H1 (cell line): ENCODE measurements around the gene UROS. TPM values are rescaled to one million over a fixed set of nuclear protein-coding genes. Genes with fewer than 3 reads are reported as not detected.

ENCODE experiments used
- CTCF ChIA-PET: fragments of 300-600 bp; sonication (Branson Sonifier 250); formaldehyde crosslinking; loops from one replicate; lab custom pipeline; 2021; ENCODE audit not compliant: partially characterized antibody; lab: Charles Lee
- POLR2A ChIA-PET: fragments of 300-600 bp; sonication (Branson Sonifier 250); formaldehyde crosslinking; loops from one replicate; lab custom pipeline; 2021; ENCODE audit warnings: inconsistent platforms; ENCODE audit not compliant: partially characterized antibody; lab: Charles Lee
- DNase-seq, 2 experiments: peaks; one replicate each; pipeline versions ENCODE4 v3.0.0 to v3.0.0-alpha.2; 2010 to 2022; ENCODE audit warnings: low spot score in 2 of 2, low read depth in 1 of 2, mixed read lengths in 1 of 2
- FAIRE-seq: peaks from 2 replicates; lab custom pipeline; 2011; peaks lifted over from hg19 to GRCh38; lab: Jason Lieb, UNC
- H2AFZ ChIP-seq: 2 replicates; pipeline ENCODE4 v1.8.1; 2012; ENCODE audit warnings: low read length, inconsistent platforms
- H2AK5ac ChIP-seq: 2 replicates; pipeline ENCODE4 v1.6.1; 2013; ENCODE audit warnings: low read depth, low read length
- H2BK120ac ChIP-seq: replicated peaks from 2 replicates; pipeline ENCODE3; 2013; ENCODE audit warnings: low read depth, low read length, inconsistent platforms
- H2BK12ac ChIP-seq: 2 replicates; pipeline ENCODE4 v1.6.1; 2013; ENCODE audit warnings: low read depth, low read length
- H2BK15ac ChIP-seq: 2 replicates; pipeline ENCODE4 v1.6.1; 2013; ENCODE audit warnings: low read length
- H2BK20ac ChIP-seq: 2 replicates; pipeline ENCODE4 v1.6.1; 2013; ENCODE audit warnings: low read length
- H2BK5ac ChIP-seq: 2 replicates; pipeline ENCODE4 v1.6.1; 2013; ENCODE audit warnings: low read depth, low read length
- H3K14ac ChIP-seq: 2 replicates; pipeline ENCODE4 v1.6.1; 2013; ENCODE audit warnings: inconsistent platforms; ENCODE audit not compliant: insufficient read length
- H3K18ac ChIP-seq: 2 replicates; pipeline ENCODE4 v1.6.1; 2013; ENCODE audit warnings: low read length; ENCODE audit errors: extremely low read depth
- H3K23ac ChIP-seq: 2 replicates; pipeline ENCODE4 v1.6.1; 2013; ENCODE audit warnings: inconsistent platforms; ENCODE audit not compliant: insufficient read length
- H3K23me2 ChIP-seq: 2 replicates; pipeline ENCODE4 v1.6.1; 2013; ENCODE audit warnings: low read depth, low read length
- H3K27ac ChIP-seq: 2 replicates; pipeline ENCODE4 v1.6.1; 2011; ENCODE audit warnings: low read depth, low read length, inconsistent platforms
- H3K27me3 ChIP-seq, 4 experiments: replicated peaks in 1 of 4; 1 replicate in 1 of 4; 2 replicates in 3 of 4; pipeline versions ENCODE4 v1.6.1 to v1.8.1; 2011 to 2013; ENCODE audit warnings: low read length in 3 of 4, mild to moderate bottlenecking in 3 of 4, inconsistent platforms in 2 of 4, mixed read lengths in 2 of 4, moderate library complexity in 1 of 4; ENCODE audit not compliant: control insufficient read depth in 3 of 4, insufficient read depth in 3 of 4; ENCODE audit errors: extremely low read depth in 1 of 4
- H3K36me3 ChIP-seq, 4 experiments: 2 replicates each; pipeline versions ENCODE4 v1.6.1 to v1.8.1; 2011 to 2013; ENCODE audit warnings: mild to moderate bottlenecking in 4 of 4, low read length in 3 of 4, moderate library complexity in 2 of 4, control low read depth in 1 of 4, inconsistent platforms in 1 of 4; ENCODE audit not compliant: insufficient read depth in 4 of 4, control insufficient read depth in 2 of 4
- H3K4ac ChIP-seq: replicated peaks from 2 replicates; pipeline ENCODE3; 2013; ENCODE audit warnings: low read length, low read depth, mixed read lengths, inconsistent platforms; ENCODE audit not compliant: insufficient read length
- H3K4me1 ChIP-seq, 4 experiments: replicated peaks in 1 of 4; 1 replicate in 1 of 4; 2 replicates in 3 of 4; pipeline versions ENCODE4 v1.6.1 to v1.8.1; 2011 to 2013; ENCODE audit warnings: low read length in 3 of 4, inconsistent platforms in 2 of 4, mixed read lengths in 1 of 4; ENCODE audit not compliant: insufficient read depth in 4 of 4, control insufficient read depth in 3 of 4
- H3K4me2 ChIP-seq, 2 experiments: 2 replicates each; pipeline versions ENCODE4 v1.6.1 to v1.8.1; 2011 to 2013; ENCODE audit warnings: low read depth in 2 of 2, low read length in 2 of 2, control low read depth in 1 of 2, inconsistent platforms in 1 of 2, mild to moderate bottlenecking in 1 of 2; ENCODE audit not compliant: insufficient read depth in 1 of 2
- H3K4me3 ChIP-seq, 4 experiments: fragments of 200-600, 300-600 bp in 1 of 4; sonication (generic), shearing (Covaris generic), sonication (Bioruptor Twin) in 1 of 4; 2 replicates each; pipeline versions ENCODE4 v1.5.1 to v1.8.1; 2011 to 2016; ENCODE audit warnings: low read length in 4 of 4, low read depth in 3 of 4, control low read depth in 2 of 4, inconsistent platforms in 2 of 4, mild to moderate bottlenecking in 2 of 4, mixed read lengths in 1 of 4, moderate library complexity in 1 of 4; ENCODE audit not compliant: insufficient read depth in 2 of 4; ENCODE audit errors: extremely low read depth in 1 of 4
- H3K56ac ChIP-seq: replicated peaks from 2 replicates; pipeline ENCODE3; 2013; ENCODE audit warnings: low read depth, mild to moderate bottlenecking, mixed read lengths, low read length, inconsistent platforms; ENCODE audit not compliant: insufficient read length
- H3K79me1 ChIP-seq: 2 replicates; pipeline ENCODE4 v1.6.1; 2013; ENCODE audit warnings: low read depth, low read length, control low read depth
- H3K79me2 ChIP-seq, 2 experiments: 2 replicates each; pipeline versions ENCODE4 v1.6.1 to v1.8.1; 2012 to 2013; ENCODE audit warnings: low read length in 2 of 2, mild to moderate bottlenecking in 2 of 2, inconsistent platforms in 1 of 2; ENCODE audit not compliant: insufficient read depth in 2 of 2, control insufficient read depth in 1 of 2
- H3K9ac ChIP-seq, 4 experiments: replicated peaks in 1 of 4; 1 replicate in 1 of 4; 2 replicates in 3 of 4; pipeline versions ENCODE4 v1.6.1 to v1.8.1; 2011 to 2013; ENCODE audit warnings: low read depth in 3 of 4, low read length in 3 of 4, control low read depth in 2 of 4, mild to moderate bottlenecking in 2 of 4, moderate library complexity in 2 of 4, inconsistent platforms in 1 of 4; ENCODE audit errors: extremely low read depth in 1 of 4
- H3K9me3 ChIP-seq, 2 experiments: 2 replicates each; pipeline versions ENCODE4 v1.6.1 to v1.8.1; 2012 to 2013; ENCODE audit warnings: mild to moderate bottlenecking in 2 of 2, moderate library complexity in 2 of 2, control low read depth in 1 of 2, inconsistent platforms in 1 of 2, low read depth in 1 of 2, low read length in 1 of 2, mixed read lengths in 1 of 2; ENCODE audit not compliant: insufficient read depth in 2 of 2
- H4K20me1 ChIP-seq, 2 experiments: replicated peaks in 1 of 2; 2 replicates each; pipeline versions ENCODE3 to v1.8.1; 2011 to 2013; ENCODE audit warnings: inconsistent platforms in 2 of 2, low read length in 2 of 2, mild to moderate bottlenecking in 1 of 2; ENCODE audit not compliant: insufficient read depth in 2 of 2, control insufficient read depth in 1 of 2
- H4K5ac ChIP-seq: 2 replicates; pipeline ENCODE4 v1.6.1; 2013; ENCODE audit warnings: low read length, low read depth, mixed read lengths, inconsistent platforms; ENCODE audit not compliant: insufficient read length
- H4K8ac ChIP-seq: 2 replicates; pipeline ENCODE4 v1.8.0; 2013; ENCODE audit warnings: mild to moderate bottlenecking, moderate library complexity, low read length, inconsistent platforms; ENCODE audit not compliant: insufficient read depth; ENCODE audit errors: extremely low read depth
- H4K91ac ChIP-seq: replicated peaks from 2 replicates; pipeline ENCODE3; 2013; ENCODE audit warnings: low read length, mixed read lengths, inconsistent platforms; ENCODE audit not compliant: insufficient read length
- EGR1 ChIP-seq: IDR thresholded peaks from 2 replicates; pipeline ENCODE4 v1.6.1; 2011; ENCODE audit warnings: low read depth, low read length, borderline replicate concordance
- HDAC6 ChIP-seq: IDR thresholded peaks from one replicate; pipeline ENCODE4 v1.7.1; 2012; ENCODE audit warnings: low read depth, mild to moderate bottlenecking, inconsistent platforms, low read length, moderate library complexity
- PHF8 ChIP-seq: fragments of 200-600 bp; sonication (generic); conservative IDR thresholded peaks from 2 replicates; pipeline ENCODE4 v1.7.1; 2012; ENCODE audit warnings: low read depth, mild to moderate bottlenecking, inconsistent platforms, low read length, moderate library complexity
- POU5F1 ChIP-seq: IDR thresholded peaks from 2 replicates; pipeline ENCODE4 v1.6.1; 2011; ENCODE audit warnings: low read depth, mild to moderate bottlenecking, low read length, moderate library complexity
- SIX5 ChIP-seq: IDR thresholded peaks from 2 replicates; pipeline ENCODE4 v1.6.1; 2011; ENCODE audit warnings: mild to moderate bottlenecking, low read depth, low read length
- WGBS, 2 experiments: shearing (Covaris generic) in 1 of 2; methylation state at CpG; one replicate each; pipeline versions ENCODE4 v1.1.6 to v1.1.7; 2013 to 2015; ENCODE audit warnings: low lambda C conversion rate in 2 of 2, mixed read lengths in 2 of 2, inconsistent platforms in 1 of 2, low coverage in 1 of 2, missing lambda C conversion rate in 1 of 2; ENCODE audit not compliant: insufficient replicate concordance in 2 of 2, insufficient coverage in 1 of 2, insufficient read length in 1 of 2; ENCODE audit errors: extremely low coverage in 1 of 2, missing lambda C conversion rate in 1 of 2; 5-methylcytosine and 5-hydroxymethylcytosine counted together
- polyA plus RNA-seq, 7 experiments: library from polyadenylated mRNA; depleted of rRNA in 3 of 7; stranded (reverse) in 5 of 7; unstranded in 2 of 7; fragments of >200 nt in 5 of 7; fragments of 200-250 nt in 2 of 7; gene quantifications; 1 replicate in 5 of 7; 2 replicates in 1 of 7; 4 replicates in 1 of 7; pipeline versions ENCODE4 v1.2.1 to v1.2.3, GENCODE V29; 2011 to 2013; ENCODE audit warnings: missing spikeins in 2 of 7, mixed read lengths in 2 of 7
- total RNA-seq: library from RNA; stranded (reverse); fragmentation: NEBNext Ultra II Directional; extraction: Animal tissue kit (Norgen Biotek cat#: 25700); gene quantifications from 2 replicates; pipeline ENCODE4 v1.2.1, GENCODE V29; 2021
- TF ChIP-seq, protein P1 (sequence below): IDR thresholded peaks from 2 replicates; pipeline ENCODE4 v1.6.1; 2012; ENCODE audit warnings: inconsistent platforms

UROS gene
- total and polyA plus RNA-seq, 2 of the 8 experiments (the other 6 are each of a cell fraction or from before 2014, with no cell fraction given) = 45.6 to 58.0 TPM

- TF ChIP-seq EGR1 = no peak
- no peak for TF ChIP-seq SIX5
- TF ChIP-seq, protein P1, sequence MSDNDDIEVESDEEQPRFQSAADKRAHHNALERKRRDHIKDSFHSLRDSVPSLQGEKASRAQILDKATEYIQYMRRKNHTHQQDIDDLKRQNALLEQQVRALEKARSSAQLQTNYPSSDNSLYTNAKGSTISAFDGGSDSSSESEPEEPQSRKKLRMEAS = no peak
- TF ChIP-seq PHF8 = no peak
- no peak for TF ChIP-seq HDAC6
- no peak for TF ChIP-seq POU5F1
- peaks cover 0 to 27% (median 4%) of the 10 kb centered on the region in 4 experiments; a peak in 6 of 8 replicates for H3K36me3 ChIP-seq
- H3K9me3 ChIP-seq = no peaks in the 10 kb centered on the region
- H3K9ac ChIP-seq = no peak overlapping the region
- no peak overlapping the region for H2AK5ac ChIP-seq
- no peak overlapping the region for H4K8ac ChIP-seq
- H2BK12ac ChIP-seq = no peak overlapping the region
- H3K4me1 ChIP-seq = no peaks in the 10 kb centered on the region
- FAIRE-seq (no peak), DNase-seq (no peak)
- CTCF ChIA-PET = no interaction called here
- no peak overlapping the region for H3K14ac ChIP-seq
- no peaks in the 10 kb centered on the region for H3K79me1 ChIP-seq
- H2BK120ac ChIP-seq = no peak overlapping the region
- POLR2A ChIA-PET = no interaction called here
- no peak overlapping the region for H3K4ac ChIP-seq
- no peak overlapping the region for H3K23ac ChIP-seq
- H3K27me3 ChIP-seq = no peaks in the 10 kb centered on the region
- H3K23me2 ChIP-seq = no peaks in the 10 kb centered on the region
- no peak overlapping the region for H3K4me3 ChIP-seq
- no peak overlapping the region for H2BK15ac ChIP-seq
- no peak overlapping the region for H4K5ac ChIP-seq
- no peak overlapping the region for H4K91ac ChIP-seq
- 89% methylated on average over 5 of the region's 5 CpGs; no CpG with 5 or more reads in 1 of the 2 experiments for WGBS, 2 experiments
- H3K56ac ChIP-seq = no peak overlapping the region
- H3K18ac ChIP-seq = no peak overlapping the region
- H3K79me2 ChIP-seq = no peaks in the 10 kb centered on the region
- H3K4me2 ChIP-seq = no peak overlapping the region
- H2BK5ac ChIP-seq = no peak overlapping the region
- no peak overlapping the region for H3K27ac ChIP-seq
- H4K20me1 ChIP-seq = peaks cover 2 to 4% of the 10 kb centered on the region in 2 experiments
- H2BK20ac ChIP-seq = no peak overlapping the region
- no peak overlapping the region for H2AFZ ChIP-seq
Observed at GRCh38 chr10:125797994-125798662, 24.9 kb downstream of the UROS start.
